GM23248 (cell line): ENCODE measurements around the gene TREX2. TPM values are rescaled to one million over a fixed set of nuclear protein-coding genes. Genes with fewer than 3 reads are reported as not detected.
A peak's percentile ranks its signal among the peaks of the same experiment; 100 is the strongest.

Source experiments
- DNase-seq: peaks from one replicate; pipeline ENCODE4 v3.0.0-alpha.2; 2015
- H2AFZ ChIP-seq: fragments of 200-600 bp; sonication (generic); 2 replicates; pipeline ENCODE4 v1.6.1; 2016; ENCODE audit warnings: antibody characterized with exemption
- H3F3A ChIP-seq: fragments of 200-600 bp; sonication (generic); 2 replicates; pipeline ENCODE4 v1.6.1; 2016; ENCODE audit warnings: mild to moderate bottlenecking, antibody characterized with exemption, mixed run types; ENCODE audit not compliant: insufficient read depth
- H3K27ac ChIP-seq: fragments of 200-600 bp; sonication (generic); 2 replicates; pipeline ENCODE4 v1.5.1; 2016; ENCODE audit warnings: mild to moderate bottlenecking
- H3K27me3 ChIP-seq: fragments of 200-600 bp; sonication (generic); replicated peaks from 2 replicates; pipeline ENCODE4 v1.6.1; 2016; ENCODE audit warnings: mild to moderate bottlenecking; ENCODE audit not compliant: insufficient read depth
- H3K36me3 ChIP-seq: fragments of 200-600 bp; sonication (generic); 2 replicates; pipeline ENCODE4 v1.6.1; 2016; ENCODE audit warnings: low read depth, mild to moderate bottlenecking
- H3K4me1 ChIP-seq: fragments of 200-600 bp; sonication (generic); 2 replicates; pipeline ENCODE4 v1.6.1; 2016; ENCODE audit warnings: mild to moderate bottlenecking; ENCODE audit not compliant: insufficient read depth
- H3K4me2 ChIP-seq: fragments of 200-600 bp; sonication (generic); one replicate; pipeline ENCODE4 v1.6.1; 2016; ENCODE audit warnings: mild to moderate bottlenecking; ENCODE audit not compliant: unreplicated experiment
- H3K4me3 ChIP-seq: fragments of 200-600 bp; sonication (generic); 2 replicates; pipeline ENCODE4 v1.5.1; 2016; ENCODE audit warnings: mild to moderate bottlenecking
- H3K79me2 ChIP-seq: fragments of 200-600 bp; sonication (generic); 2 replicates; pipeline ENCODE4 v1.6.1; 2016; ENCODE audit warnings: mild to moderate bottlenecking; ENCODE audit not compliant: insufficient read depth
- H3K9ac ChIP-seq: fragments of 200-600 bp; sonication (generic); 2 replicates; pipeline ENCODE4 v1.6.1; 2016; ENCODE audit warnings: mild to moderate bottlenecking
- H3K9me2 ChIP-seq: fragments of 200-600 bp; sonication (generic); 2 replicates; pipeline ENCODE4 v1.6.1; 2016; ENCODE audit warnings: mixed run types, mild to moderate bottlenecking, moderate library complexity; ENCODE audit not compliant: insufficient read depth
- H3K9me3 ChIP-seq: fragments of 200-600 bp; sonication (generic); one replicate; pipeline ENCODE4 v1.6.1; 2017; ENCODE audit warnings: low read depth
- H4K20me1 ChIP-seq: fragments of 200-600 bp; sonication (generic); 2 replicates; pipeline ENCODE4 v1.6.0; 2016; ENCODE audit not compliant: insufficient read depth
- EZH2 ChIP-seq: fragments of 200-600 bp; sonication (generic); IDR thresholded peaks from 2 replicates; pipeline ENCODE4 v1.6.1; 2018; ENCODE audit warnings: antibody characterized with exemption, mild to moderate bottlenecking; ENCODE audit not compliant: insufficient read depth, poor library complexity, severe bottlenecking
- EZH2phosphoT487 ChIP-seq: fragments of 200-600 bp; sonication (generic); IDR thresholded peaks from 2 replicates; pipeline ENCODE4 v1.6.1; 2018; ENCODE audit warnings: antibody characterized with exemption, moderate library complexity, mild to moderate bottlenecking, low read depth; ENCODE audit not compliant: insufficient read depth
- WGBS, 2 experiments: methylation state at CpG; one replicate each; pipeline ENCODE4 v1.1.6; 2015 to 2017; ENCODE audit warnings: low lambda C conversion rate in 2 of 2, low coverage in 1 of 2; ENCODE audit errors: missing lambda C conversion rate in 2 of 2; 5-methylcytosine and 5-hydroxymethylcytosine counted together
- in situ Hi-C: fragments of 300-500 bp; cut with MboI; formaldehyde crosslinking; loops from 2 replicates; pipeline ENCODE4 v1.15.0; 2020
- polyA plus RNA-seq: library from polyadenylated mRNA; unstranded; fragments of >200 nt; fragmentation: Nextera tagmentation; extraction: Ambion mirVana; gene quantifications from 2 replicates; pipeline ENCODE4 v1.2.1, GENCODE V29; 2016
- total RNA-seq: library from RNA; depleted of rRNA; stranded (reverse); fragments of >200 nt; shearing (Covaris generic); gene quantifications from 2 replicates; pipeline ENCODE4 v1.2.3, GENCODE V29; 2014

The TREX2 gene
- total and polyA plus RNA-seq, 2 experiments from 2014 or later: 0.24 to 0.76 TPM

DNA sequence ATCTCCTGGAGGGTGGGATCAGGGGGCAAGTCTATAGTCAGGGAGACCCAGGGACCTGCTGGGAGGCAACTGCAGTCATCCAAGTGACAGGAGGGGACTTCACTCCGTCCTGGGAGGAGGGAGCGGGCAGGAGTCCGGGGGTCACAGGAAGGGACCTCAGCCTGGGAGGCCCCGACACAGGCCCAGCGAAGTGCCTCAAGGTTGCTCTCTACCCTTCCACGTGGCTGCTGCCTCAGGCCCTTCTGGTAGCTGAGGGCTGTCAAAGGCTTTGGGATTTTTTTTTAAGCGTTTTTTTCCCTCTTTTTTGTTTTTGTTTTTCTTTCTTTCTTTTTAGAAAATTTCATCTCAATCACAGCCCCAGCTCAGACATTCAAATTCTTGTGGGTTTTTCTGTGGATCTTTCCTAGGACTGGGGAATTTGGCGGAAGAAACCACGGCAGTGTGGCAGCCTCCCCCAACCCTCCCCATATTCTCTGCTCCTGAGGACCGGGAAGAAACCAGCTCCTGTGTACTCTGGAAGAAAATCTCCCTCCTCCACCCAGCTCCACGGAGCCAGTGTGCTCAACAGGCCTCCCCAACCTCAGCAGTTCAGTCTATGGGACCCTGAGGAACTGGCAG is 25.9 kb upstream of the TREX2 start:
- Histone ChIP-seq H2AFZ (no peak overlapping the region), H3K4me3 (no peak overlapping the region), H3K4me2 (no peak overlapping the region), H3K36me3 (no peaks in the 10 kb centered on the region), H3K4me1 (peaks cover 14% of the 10 kb centered on the region), H3K9ac (no peak overlapping the region), H3K27ac (no peak overlapping the region), H3K79me2 (no peaks in the 10 kb centered on the region), H3F3A (0 out of 2 replicates have a peak, but pooled peaks cover 4% of the 10 kb centered on the region), H3K27me3 (no peaks in the 10 kb centered on the region), H4K20me1 (no peaks in the 10 kb centered on the region), H3K9me2 (no peaks in the 10 kb centered on the region), H3K9me3 (no peaks in the 10 kb centered on the region)
- no peak for DNase-seq
- in situ Hi-C loops: no loop called here
- TF ChIP-seq EZH2 (no peak), EZH2phosphoT487 (no peak)
- 54 to 57% methylated on average over 9 to 11 of the region's 11 CpGs for WGBS, 2 experiments

DNA sequence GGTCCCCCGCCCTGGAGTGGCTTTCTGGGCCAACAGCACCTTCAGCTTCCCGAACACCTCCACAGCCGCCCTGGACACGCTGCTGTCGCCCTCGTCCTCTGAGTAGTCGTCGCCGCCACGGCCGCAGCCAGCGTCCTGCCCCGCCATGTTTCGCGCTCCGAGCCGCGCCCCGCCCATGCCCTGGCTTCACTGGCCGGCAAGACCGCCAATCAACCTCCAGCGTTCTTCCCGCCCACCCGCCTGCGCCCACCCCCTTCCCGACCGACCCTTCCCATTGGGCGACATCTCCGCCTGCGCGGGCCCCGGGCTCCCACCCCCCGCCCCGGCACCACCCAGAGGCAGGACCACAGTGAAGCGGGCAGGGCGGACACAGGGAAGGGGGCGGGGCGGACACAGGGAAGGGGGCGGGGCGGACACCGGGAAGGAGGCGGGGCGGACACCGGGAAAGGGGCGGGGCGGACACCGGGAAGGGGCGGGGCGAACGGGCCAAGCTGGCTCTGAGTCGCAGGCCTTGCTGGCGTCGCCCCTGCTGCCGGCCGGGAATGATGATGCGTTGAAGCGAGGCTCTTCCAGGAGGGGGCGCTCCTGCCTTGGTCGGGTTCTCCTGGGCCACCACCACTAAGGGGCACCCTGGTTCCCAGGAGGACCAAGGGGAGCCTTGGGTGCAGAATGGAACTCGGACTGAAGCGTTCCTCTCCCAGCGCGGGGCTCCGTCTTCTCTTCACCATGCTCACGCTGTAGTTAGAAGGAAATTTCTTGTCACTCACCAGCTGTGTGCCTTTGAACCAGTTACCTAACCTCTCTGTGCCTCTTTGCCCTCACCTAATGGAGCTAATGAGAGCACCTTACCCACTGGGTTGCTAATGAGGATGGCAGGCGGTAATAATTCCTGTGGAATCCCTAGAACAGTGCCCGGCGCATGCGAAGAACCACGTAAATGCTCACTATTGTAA is 24.8 kb upstream of the TREX2 start, which contains the start of gene HAUS7:
Gene HAUS7, minus strand, starts transcription at position 166 of the 953 bp plus-strand sequence. Its CDS starts 19 bp downstream, at position 147.
- Histone ChIP-seq H3K79me2 (no peaks in the 10 kb centered on the region), H3K27ac (peak within 1 kb of the TSS; percentile 45), H2AFZ (peak within 1 kb of the TSS; percentile 77), H3F3A (no peaks in the 10 kb centered on the region), H3K4me3 (peak within 1 kb of the TSS; percentile 80), H3K4me1 (peaks cover 8% of the 10 kb centered on the region), H4K20me1 (no peaks in the 10 kb centered on the region), H3K9me3 (no peaks in the 10 kb centered on the region), H3K9ac (peak within 1 kb of the TSS; percentile 72), H3K4me2 (peak within 1 kb of the TSS; percentile 79), H3K36me3 (no peaks in the 10 kb centered on the region), H3K9me2 (no peaks in the 10 kb centered on the region), H3K27me3 (no peaks in the 10 kb centered on the region)
- in situ Hi-C loops: no loop called here
- 25 to 79% methylated on average over 5 to 17 of the region's 70 CpGs for WGBS, 2 experiments
- TF ChIP-seq EZH2phosphoT487 (no peak), EZH2 (no peak)
- DNase-seq: peak; percentile 89

DNA sequence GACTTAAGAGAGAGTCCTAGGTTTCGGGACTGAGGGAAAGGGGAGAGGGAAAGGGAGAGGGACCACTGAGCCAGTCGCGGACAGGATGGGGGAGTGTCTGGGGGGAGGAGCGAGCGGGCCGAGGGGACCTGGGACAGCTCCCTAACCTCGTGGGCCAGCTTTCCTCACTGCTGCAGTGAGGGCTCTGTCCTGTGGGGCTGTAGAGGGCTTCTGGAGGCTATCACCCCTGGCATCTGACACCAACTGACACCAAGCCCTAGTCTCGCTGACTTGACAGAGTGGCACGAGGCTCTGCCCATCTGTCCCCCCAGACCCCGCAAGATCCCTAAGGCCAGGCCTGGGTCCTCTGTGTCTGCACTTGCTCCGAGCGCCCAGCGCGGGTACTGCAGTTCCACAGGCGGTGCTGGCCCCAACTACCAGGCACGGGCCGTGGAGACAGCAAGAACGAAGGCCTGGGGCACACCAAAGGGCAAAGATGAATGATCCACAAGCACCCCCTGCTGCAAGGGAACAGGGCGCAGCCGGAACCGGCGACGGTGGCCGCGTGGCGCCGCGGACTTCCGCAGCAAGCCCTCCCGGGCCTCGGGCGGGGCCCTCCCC is 24.1 kb upstream of the TREX2 start:
- H3K4me2 ChIP-seq: peak overlapping the region; percentile 79
- DNase-seq: peak; percentile 66
- H3K4me1 ChIP-seq: peaks cover under 1% of the 10 kb centered on the region
- H3K9ac ChIP-seq: peak overlapping the region; percentile 72
- H3K36me3 ChIP-seq: no peaks in the 10 kb centered on the region
- no peak for TF ChIP-seq EZH2phosphoT487
- TF ChIP-seq EZH2: no peak
- no peaks in the 10 kb centered on the region for H3K9me2 ChIP-seq
- H4K20me1 ChIP-seq: no peaks in the 10 kb centered on the region
- H2AFZ ChIP-seq: peak overlapping the region; percentile 77
- in situ Hi-C loops: no loop called here
- H3K79me2 ChIP-seq: no peaks in the 10 kb centered on the region
- 0 to 1% methylated on average over 11 to 15 of the region's 32 CpGs for WGBS, 2 experiments
- no peaks in the 10 kb centered on the region for H3K27me3 ChIP-seq
- H3F3A ChIP-seq: no peaks in the 10 kb centered on the region
- H3K4me3 ChIP-seq: peak overlapping the region; percentile 80
- peak overlapping the region; percentile 45 for H3K27ac ChIP-seq
- no peaks in the 10 kb centered on the region for H3K9me3 ChIP-seq

GRCh38 chrX:153468008-153468580 is 22.2 kb upstream of the TREX2 start:
- Histone ChIP-seq H3K27me3 (no peaks in the 10 kb centered on the region), H2AFZ (no peak overlapping the region), H3K9me2 (no peaks in the 10 kb centered on the region), H3K79me2 (no peaks in the 10 kb centered on the region), H3K9me3 (no peaks in the 10 kb centered on the region), H3K4me1 (no peaks in the 10 kb centered on the region), H3K36me3 (no peaks in the 10 kb centered on the region), H3K27ac (no peak overlapping the region), H3K4me3 (no peak overlapping the region), H4K20me1 (no peaks in the 10 kb centered on the region), H3K9ac (no peak overlapping the region), H3K4me2 (no peak overlapping the region), H3F3A (no peaks in the 10 kb centered on the region)
- no peak for DNase-seq
- 79 to 90% methylated on average over 4 to 12 of the region's 12 CpGs for WGBS, 2 experiments
- in situ Hi-C loops: no loop called here
- TF ChIP-seq EZH2phosphoT487: no peak
- TF ChIP-seq EZH2: no peak
